ENCODE results near the gene SNAP23.
A peak's percentile ranks its signal among the peaks of the same experiment; 100 is the strongest.

Gene SNAP23

GRCh38 chr15:42495361-42496212 lies at the start of gene SNAP23:
Gene SNAP23 (plus strand): TSS chr15:42495634. CDS start chr15:42511847, 16,213 bp downstream.
- Mint-ChIP-seq H3K9me3 (no peaks in the 10 kb centered on the region), H3K4me1 (peaks cover 51% of the 10 kb centered on the region), H3K36me3 (peaks cover 18% of the 10 kb centered on the region), H3K4me3 (peak within 1 kb of the TSS; percentile 92), H3K27ac (peak within 1 kb of the TSS; percentile 96)
- DNase-seq (ENCODE audit: low spot score in 2 of 2) (peak; percentile 64 to 90), ATAC-seq (peak; percentile 96)

GRCh38 chr15:42447599-42447998 lies 47.8 kb upstream of the SNAP23 start:
- ATAC-seq (no peak), DNase-seq (ENCODE audit: low spot score in 2 of 2) (no peak)
- Mint-ChIP-seq H3K27ac (no peak overlapping the region), H3K36me3 (peaks cover 85% of the 10 kb centered on the region), H3K4me3 (no peak overlapping the region), H3K9me3 (no peaks in the 10 kb centered on the region), H3K4me1 (peaks cover 7% of the 10 kb centered on the region)

GRCh38 chr15:42448281-42448680 lies 47.2 kb upstream of the SNAP23 start:
- ATAC-seq (no peak), DNase-seq (ENCODE audit: low spot score in 2 of 2) (no peak)
- Mint-ChIP-seq H3K27ac (no peak overlapping the region), H3K36me3 (peaks cover 83% of the 10 kb centered on the region), H3K4me1 (peaks cover 7% of the 10 kb centered on the region), H3K9me3 (no peaks in the 10 kb centered on the region), H3K4me3 (no peak overlapping the region)

- Mint-ChIP-seq H3K9me3 (no peaks in the 10 kb centered on the region), H3K4me1 (peaks cover 7% of the 10 kb centered on the region), H3K4me3 (no peak overlapping the region), H3K27ac (no peak overlapping the region), H3K36me3 (peaks cover 77% of the 10 kb centered on the region)
- DNase-seq (ENCODE audit: low spot score in 2 of 2), result no peak
- ATAC-seq, result no peak
These were observed 45.5 kb upstream of the SNAP23 start for GRCh38 chr15:42449770-42450424.

GRCh38 chr15:42450425-42450790 lies 45.0 kb upstream of the SNAP23 start:
- no peak for ATAC-seq
- peaks cover 73% of the 10 kb centered on the region for H3K36me3 Mint-ChIP-seq
- DNase-seq (ENCODE audit: low spot score in 2 of 2), result no peak
- H3K27ac Mint-ChIP-seq, result no peak overlapping the region
- H3K4me1 Mint-ChIP-seq, result peaks cover 7% of the 10 kb centered on the region
- no peaks in the 10 kb centered on the region for H3K9me3 Mint-ChIP-seq
- H3K4me3 Mint-ChIP-seq, result no peak overlapping the region

- Mint-ChIP-seq H3K27ac (no peak overlapping the region), H3K4me3 (no peak overlapping the region), H3K9me3 (no peaks in the 10 kb centered on the region), H3K36me3 (peaks cover 52% of the 10 kb centered on the region), H3K4me1 (peaks cover 15% of the 10 kb centered on the region)
- no peak for ATAC-seq
- no peak for DNase-seq (ENCODE audit: low spot score in 2 of 2)
These were observed 41.6 kb upstream of the SNAP23 start for GRCh38 chr15:42453826-42454225.

GRCh38 chr15:42456531-42456930 lies 38.9 kb upstream of the SNAP23 start:
- Mint-ChIP-seq H3K36me3 (peaks cover 31% of the 10 kb centered on the region), H3K4me3 (no peak overlapping the region), H3K4me1 (peaks cover 7% of the 10 kb centered on the region), H3K27ac (no peak overlapping the region), H3K9me3 (no peaks in the 10 kb centered on the region)
- DNase-seq (ENCODE audit: low spot score in 2 of 2) (no peak), ATAC-seq (no peak)

GRCh38 chr15:42456971-42457370 lies 38.5 kb upstream of the SNAP23 start:
- no peak for DNase-seq (ENCODE audit: low spot score in 2 of 2)

GRCh38 chr15:42457445-42458442 lies 37.7 kb upstream of the SNAP23 start:
- Mint-ChIP-seq H3K4me3 (no peak overlapping the region), H3K27ac (peak overlapping the region; percentile 54), H3K36me3 (peaks cover 30% of the 10 kb centered on the region), H3K4me1 (peaks cover 7% of the 10 kb centered on the region), H3K9me3 (no peaks in the 10 kb centered on the region)
- no peak for DNase-seq (ENCODE audit: low spot score in 2 of 2)
- no peak for ATAC-seq

More at GRCh38 chr15:42456971-42457370, 38.5 kb upstream of the SNAP23 start:
- H3K4me1 Mint-ChIP-seq, result peaks cover 7% of the 10 kb centered on the region
- H3K9me3 Mint-ChIP-seq, result no peaks in the 10 kb centered on the region
- H3K4me3 Mint-ChIP-seq, result no peak overlapping the region
- ATAC-seq, result no peak
- H3K36me3 Mint-ChIP-seq, result peaks cover 29% of the 10 kb centered on the region
- peak overlapping the region; percentile 54 for H3K27ac Mint-ChIP-seq

- Mint-ChIP-seq H3K9me3 (no peaks in the 10 kb centered on the region), H3K36me3 (peaks cover 37% of the 10 kb centered on the region), H3K4me3 (no peak overlapping the region), H3K27ac (no peak overlapping the region), H3K4me1 (peaks cover 7% of the 10 kb centered on the region)
- ATAC-seq, result no peak
- no peak for DNase-seq (ENCODE audit: low spot score in 2 of 2)
These were observed 34.2 kb upstream of the SNAP23 start for GRCh38 chr15:42461261-42461660.

GRCh38 chr15:42465520-42466259 lies 29.7 kb upstream of the SNAP23 start:
- Mint-ChIP-seq H3K4me1 (no peaks in the 10 kb centered on the region), H3K4me3 (no peak overlapping the region), H3K27ac (peak overlapping the region; percentile 40), H3K9me3 (no peaks in the 10 kb centered on the region), H3K36me3 (peaks cover 58% of the 10 kb centered on the region)
- DNase-seq (ENCODE audit: low spot score in 2 of 2), result no peak
- no peak for ATAC-seq

- Mint-ChIP-seq H3K36me3 (peaks cover 33% of the 10 kb centered on the region), H3K27ac (no peak overlapping the region)
These were observed 24.4 kb upstream of the SNAP23 start for GRCh38 chr15:42471002-42471401.

GRCh38 chr15:42474827-42475226 lies 20.6 kb upstream of the SNAP23 start:
- H3K4me1 Mint-ChIP-seq, result peaks cover 23% of the 10 kb centered on the region

More at GRCh38 chr15:42471002-42471401, 24.4 kb upstream of the SNAP23 start:
- DNase-seq (ENCODE audit: low spot score in 2 of 2), result no peak
- Mint-ChIP-seq H3K4me3 (no peak overlapping the region), H3K9me3 (no peaks in the 10 kb centered on the region), H3K4me1 (peaks cover 18% of the 10 kb centered on the region)
- no peak for ATAC-seq

GRCh38 chr15:42482701-42483100 lies 12.7 kb upstream of the SNAP23 start:
- no peak for DNase-seq (ENCODE audit: low spot score in 2 of 2)
- no peak overlapping the region for H3K4me3 Mint-ChIP-seq
- no peak overlapping the region for H3K27ac Mint-ChIP-seq
- peaks cover 16% of the 10 kb centered on the region for H3K4me1 Mint-ChIP-seq
- ATAC-seq, result no peak
- peaks cover 19% of the 10 kb centered on the region for H3K36me3 Mint-ChIP-seq
- no peaks in the 10 kb centered on the region for H3K9me3 Mint-ChIP-seq

More at GRCh38 chr15:42474827-42475226, 20.6 kb upstream of the SNAP23 start:
- Mint-ChIP-seq H3K9me3 (no peaks in the 10 kb centered on the region), H3K4me3 (no peak overlapping the region), H3K27ac (peak overlapping the region; percentile 72), H3K36me3 (peaks cover 19% of the 10 kb centered on the region)
- ATAC-seq (no peak), DNase-seq (ENCODE audit: low spot score in 2 of 2) (no peak)

Data from stimulated activated effector memory CD8-positive, alpha-beta T cell treated with anti-CD3 and anti-CD28 coated beads, Interleukin-12 subunit alpha, Interleukin-12 subunit beta, amount 100 ng/mL, for 72 hours (primary cell).